ENCODE measurements around the gene EFNA2. TPM values are rescaled to one million over a fixed set of nuclear protein-coding genes. Genes with fewer than 3 reads are reported as not detected.

The EFNA2 gene
- polyA plus RNA-seq, 1 of the 3 experiments (the other 2 are of a cell fraction): 1.1 TPM

DNA sequence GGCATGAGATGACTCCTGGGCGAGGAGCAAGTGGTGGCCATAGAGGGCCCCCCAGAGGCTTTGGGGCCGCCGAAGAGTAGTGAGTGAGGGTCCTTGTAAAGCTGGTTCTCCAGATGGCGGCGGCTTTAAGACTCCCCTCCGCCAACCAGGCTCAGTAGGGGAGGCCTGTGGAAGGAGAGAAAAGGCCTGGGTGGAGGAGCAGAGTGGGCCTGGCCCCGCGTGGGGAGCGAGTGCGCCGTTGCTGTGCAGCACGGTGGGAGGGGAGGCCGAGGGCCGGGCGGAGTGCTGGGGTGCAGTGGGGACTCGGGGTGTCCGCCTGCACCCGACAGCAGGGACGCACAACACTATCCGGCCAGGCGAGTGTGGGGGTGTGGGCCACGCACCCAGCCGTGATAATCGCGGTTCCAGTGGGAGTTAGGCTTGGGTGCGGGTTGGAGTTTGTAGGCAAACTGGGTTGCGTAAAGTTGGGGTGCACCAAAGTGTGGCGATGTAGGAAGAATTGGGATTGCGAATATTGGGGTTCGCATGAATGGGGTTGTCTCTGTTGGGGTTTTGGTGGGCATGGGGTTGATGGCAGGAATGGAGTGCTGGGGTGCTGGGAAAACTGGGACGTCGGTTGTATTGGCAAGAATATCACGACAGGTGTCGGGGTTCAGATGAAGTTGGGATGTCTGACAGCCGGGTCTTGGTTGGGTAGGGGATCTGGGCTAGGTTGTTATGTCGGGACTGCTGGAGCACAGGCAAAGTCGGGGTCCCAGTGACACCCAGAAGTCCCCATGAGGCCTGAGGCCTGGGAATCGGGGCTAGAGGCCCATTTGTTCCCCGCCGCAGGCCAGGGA, 17.2 kb upstream of the EFNA2 start:
- Histone ChIP-seq H3K4me1 (ENCODE audit: control insufficient read depth in 1 of 2, insufficient read depth in 2 of 2, low read depth in 1 of 2, low read length in 1 of 2) (peaks cover 42 to 59% of the 10 kb centered on the region in 2 experiments; a peak in 3 of 4 replicates), H4K20me1 (ENCODE audit: insufficient read depth) (peaks cover 38% of the 10 kb centered on the region), H2AFZ (ENCODE audit: low read depth) (no peak overlapping the region), H3K9ac (no peak overlapping the region), H3K4me3 (ENCODE audit: low read depth in 2 of 2, low read length in 1 of 2) (0 out of 4 replicates have a peak overlapping the region, but pooled peaks of 1 of the 2 experiments have one; percentile 31), H3K27ac (ENCODE audit: low read depth in 2 of 2, low read length in 1 of 2) (peak overlapping the region; percentile 20 to 91; a peak in 3 of 4 replicates), H3K4me2 (peak overlapping the region; percentile 66), H3K79me2 (ENCODE audit: insufficient read depth) (peaks cover 44% of the 10 kb centered on the region), H3F3A (replicated peaks; ENCODE audit: insufficient read depth) (peaks cover 51% of the 10 kb centered on the region), H3K9me2 (no peaks in the 10 kb centered on the region), H3K9me3 (no peaks in the 10 kb centered on the region), H3K36me3 (replicated peaks in 1 of 2; ENCODE audit: control insufficient read depth in 1 of 2, insufficient read depth in 2 of 2, low read length in 1 of 2) (peaks cover 28 to 35% of the 10 kb centered on the region in 2 experiments), H3K27me3 (ENCODE audit: insufficient read depth) (no peaks in the 10 kb centered on the region)
- WGBS (ENCODE audit: low lambda C conversion rate): 84% methylated on average over 34 of the region's 40 CpGs
- no peak for DNase-seq
- POLR2A ChIA-PET: interaction anchor here (0.6 to 1.7 kb wide), 40 partner anchors 9 to 345 kb away, joined by 3 to 110 read pairs (median 5); partner anchors contain the start of genes APC2, ATP5F1D, CBARP and EFNA2
- CTCF ChIA-PET: interaction anchor here (1.2 to 18.6 kb wide), 8 partner anchors 12 to 156 kb away, joined by 6 to 594 read pairs (median 20); partner anchors contain the start of genes ATP5F1D and MIDN
- TF ChIP-seq MEF2A (IDR thresholded peaks at IDR 0.05; ENCODE audit: borderline replicate concordance, low read depth): no peak
- TF ChIP-seq, protein P1, sequence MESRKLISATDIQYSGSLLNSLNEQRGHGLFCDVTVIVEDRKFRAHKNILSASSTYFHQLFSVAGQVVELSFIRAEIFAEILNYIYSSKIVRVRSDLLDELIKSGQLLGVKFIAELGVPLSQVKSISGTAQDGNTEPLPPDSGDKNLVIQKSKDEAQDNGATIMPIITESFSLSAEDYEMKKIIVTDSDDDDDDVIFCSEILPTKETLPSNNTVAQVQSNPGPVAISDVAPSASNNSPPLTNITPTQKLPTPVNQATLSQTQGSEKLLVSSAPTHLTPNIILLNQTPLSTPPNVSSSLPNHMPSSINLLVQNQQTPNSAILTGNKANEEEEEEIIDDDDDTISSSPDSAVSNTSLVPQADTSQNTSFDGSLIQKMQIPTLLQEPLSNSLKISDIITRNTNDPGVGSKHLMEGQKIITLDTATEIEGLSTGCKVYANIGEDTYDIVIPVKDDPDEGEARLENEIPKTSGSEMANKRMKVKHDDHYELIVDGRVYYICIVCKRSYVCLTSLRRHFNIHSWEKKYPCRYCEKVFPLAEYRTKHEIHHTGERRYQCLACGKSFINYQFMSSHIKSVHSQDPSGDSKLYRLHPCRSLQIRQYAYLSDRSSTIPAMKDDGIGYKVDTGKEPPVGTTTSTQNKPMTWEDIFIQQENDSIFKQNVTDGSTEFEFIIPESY (IDR thresholded peaks at IDR 0.05; ENCODE audit: borderline replicate concordance, low read depth): no peak
- TF ChIP-seq FOXJ3 (CRISPR knock-in tag; IDR thresholded peaks at IDR 0.05): no peak
- no peak for TF ChIP-seq TCF12 (IDR thresholded peaks at IDR 0.05)
- no peak for TF ChIP-seq EZH2phosphoT487 (IDR thresholded peaks at IDR 0.05; ENCODE audit: borderline replicate concordance, low read depth)
- no peak for TF ChIP-seq CHD2 (IDR thresholded peaks at IDR 0.05; ENCODE audit: low read length, partially characterized antibody)
- TF ChIP-seq RXRA (IDR thresholded peaks at IDR 0.05; ENCODE audit: borderline replicate concordance, low read depth): no peak
- TF ChIP-seq RAD21 (IDR thresholded peaks at IDR 0.05; ENCODE audit: low read length): no peak
- no peak for TF ChIP-seq YY1 (IDR thresholded peaks at IDR 0.05; ENCODE audit: low read depth)
- TF ChIP-seq, protein P2, sequence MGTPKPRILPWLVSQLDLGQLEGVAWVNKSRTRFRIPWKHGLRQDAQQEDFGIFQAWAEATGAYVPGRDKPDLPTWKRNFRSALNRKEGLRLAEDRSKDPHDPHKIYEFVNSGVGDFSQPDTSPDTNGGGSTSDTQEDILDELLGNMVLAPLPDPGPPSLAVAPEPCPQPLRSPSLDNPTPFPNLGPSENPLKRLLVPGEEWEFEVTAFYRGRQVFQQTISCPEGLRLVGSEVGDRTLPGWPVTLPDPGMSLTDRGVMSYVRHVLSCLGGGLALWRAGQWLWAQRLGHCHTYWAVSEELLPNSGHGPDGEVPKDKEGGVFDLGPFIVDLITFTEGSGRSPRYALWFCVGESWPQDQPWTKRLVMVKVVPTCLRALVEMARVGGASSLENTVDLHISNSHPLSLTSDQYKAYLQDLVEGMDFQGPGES (IDR thresholded peaks at IDR 0.05; ENCODE audit: low read depth, low read length): no peak

DNA sequence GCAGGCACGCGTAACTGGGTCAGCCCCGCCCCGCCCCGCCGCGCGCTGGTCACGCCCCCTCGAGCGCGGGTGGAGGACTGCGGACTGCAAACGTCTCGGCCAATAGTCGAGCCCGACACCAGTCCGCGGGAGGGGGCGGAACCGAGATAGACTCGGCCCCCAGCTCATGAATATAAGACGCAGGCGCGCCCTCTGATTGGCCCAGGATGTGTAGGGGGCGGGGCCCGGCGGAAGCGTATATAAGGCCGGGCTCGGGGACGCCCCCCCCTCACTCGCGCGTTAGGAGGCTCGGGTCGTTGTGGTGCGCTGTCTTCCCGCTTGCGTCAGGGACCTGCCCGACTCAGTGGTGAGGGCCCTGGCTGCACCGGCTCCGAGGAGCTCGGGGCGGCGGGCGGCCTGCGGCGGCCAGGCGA, 16.6 kb upstream of the EFNA2 start, which contains the start of gene CIRBP:
Gene CIRBP (plus strand): TSS at position 268 of the 413 bp plus-strand sequence. CDS start 1,602 bp downstream, outside the sequence.
- peak; percentile 97 for DNase-seq
- Histone ChIP-seq H3F3A (replicated peaks; ENCODE audit: insufficient read depth) (peaks cover 57% of the 10 kb centered on the region), H3K9ac (peak within 1 kb of the TSS; percentile 91), H3K4me1 (ENCODE audit: control insufficient read depth in 1 of 2, insufficient read depth in 2 of 2, low read depth in 1 of 2, low read length in 1 of 2) (peaks cover 47 to 62% of the 10 kb centered on the region in 2 experiments; a peak in 3 of 4 replicates), H3K27me3 (ENCODE audit: insufficient read depth) (no peaks in the 10 kb centered on the region), H3K4me3 (ENCODE audit: low read depth in 2 of 2, low read length in 1 of 2) (peak within 1 kb of the TSS; percentile 78 to 86), H3K9me2 (no peaks in the 10 kb centered on the region), H4K20me1 (ENCODE audit: insufficient read depth) (peaks cover 44% of the 10 kb centered on the region), H2AFZ (ENCODE audit: low read depth) (no peak within 1 kb of the TSS), H3K4me2 (peak within 1 kb of the TSS; percentile 98), H3K79me2 (ENCODE audit: insufficient read depth) (peaks cover 50% of the 10 kb centered on the region), H3K27ac (ENCODE audit: low read depth in 2 of 2, low read length in 1 of 2) (peak within 1 kb of the TSS; percentile 91 to 98), H3K9me3 (no peaks in the 10 kb centered on the region), H3K36me3 (replicated peaks in 1 of 2; ENCODE audit: control insufficient read depth in 1 of 2, insufficient read depth in 2 of 2, low read length in 1 of 2) (peaks cover 35 to 41% of the 10 kb centered on the region in 2 experiments)
- ChIA-PET CTCF (interaction anchor here (0.6 to 18.6 kb wide), 9 partner anchors 8 to 87 kb away, joined by 3 to 594 read pairs (median 4); partner anchors contain the start of gene ATP5F1D), POLR2A (interaction anchor here (0.6 to 1.7 kb wide), 43 partner anchors 10 to 345 kb away, joined by 3 to 110 read pairs (median 5); partner anchors contain the start of genes APC2, ATP5F1D, CBARP and EFNA2)
- WGBS (ENCODE audit: low lambda C conversion rate): 0% methylated on average over 7 of the region's 50 CpGs
- no peak for TF ChIP-seq YY1 (IDR thresholded peaks at IDR 0.05; ENCODE audit: low read depth)
- TF ChIP-seq MEF2A (IDR thresholded peaks at IDR 0.05; ENCODE audit: borderline replicate concordance, low read depth): no peak
- TF ChIP-seq TEAD4 (IDR thresholded peaks at IDR 0.05; ENCODE audit: borderline replicate concordance, insufficient read depth): no peak
- TF ChIP-seq RAD21 (IDR thresholded peaks at IDR 0.05; ENCODE audit: low read length): no peak
- TF ChIP-seq RCOR1 (IDR thresholded peaks at IDR 0.05; ENCODE audit: low read length): no peak
- no peak for TF ChIP-seq GABPA (IDR thresholded peaks at IDR 0.05; ENCODE audit: low read depth)
- TF ChIP-seq, protein P1 (IDR thresholded peaks at IDR 0.05; ENCODE audit: borderline replicate concordance, low read depth): no peak
- no peak for TF ChIP-seq FOXJ3 (CRISPR knock-in tag; IDR thresholded peaks at IDR 0.05)
- peak; percentile 19; the same call in 1 of the 2 replicates for TF ChIP-seq NRF1 (IDR thresholded peaks at IDR 0.05; ENCODE audit: low read depth, low read length)
- TF ChIP-seq NFIC (IDR thresholded peaks at IDR 0.05; ENCODE audit: borderline replicate concordance): no peak
- TF ChIP-seq, protein P3, sequence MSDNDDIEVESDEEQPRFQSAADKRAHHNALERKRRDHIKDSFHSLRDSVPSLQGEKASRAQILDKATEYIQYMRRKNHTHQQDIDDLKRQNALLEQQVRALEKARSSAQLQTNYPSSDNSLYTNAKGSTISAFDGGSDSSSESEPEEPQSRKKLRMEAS (IDR thresholded peaks at IDR 0.05; ENCODE audit: low read depth): peak; percentile 48; the same call in 1 of the 2 replicates
- no peak for TF ChIP-seq TCF12 (IDR thresholded peaks at IDR 0.05)
- no peak for TF ChIP-seq CHD2 (IDR thresholded peaks at IDR 0.05; ENCODE audit: low read length, partially characterized antibody)

All from SK-N-SH (cell line).